Urinary bladder (tissue), 4 donors: ENCODE measurements around the gene ADCY9. TPM values are rescaled to one million over a fixed set of nuclear protein-coding genes. Genes with fewer than 3 reads are reported as not detected.
"Not testable (repeated sequence)": the region's sequence is repeated elsewhere in the genome, so short reads cannot be mapped to it uniquely, and the experiment has no call there.

Experiments
- DNase-seq: peaks from one replicate; pipeline ENCODE4 v3.0.0-alpha.2; 2015; ENCODE audit errors: extremely low spot score
- H3K27ac ChIP-seq: one replicate; pipeline ENCODE4 v1.5.1; 2013; ENCODE audit warnings: low read depth, mild to moderate bottlenecking, moderate library complexity
- H3K36me3 ChIP-seq: one replicate; pipeline ENCODE4 v1.6.1; 2013; ENCODE audit warnings: mild to moderate bottlenecking, moderate library complexity; ENCODE audit not compliant: insufficient read depth
- H3K4me1 ChIP-seq: one replicate; pipeline ENCODE4 v1.6.1; 2013; ENCODE audit warnings: mild to moderate bottlenecking, moderate library complexity; ENCODE audit not compliant: insufficient read depth
- H3K4me3 ChIP-seq: one replicate; pipeline ENCODE4 v1.5.1; 2013; ENCODE audit warnings: low read depth, low read length
- WGBS: extraction: QIAGEN DNeasy Blood & Tissue Kit; methylation state at CpG from one replicate; pipeline ENCODE4 v1.1.7; 2013; 5-methylcytosine and 5-hydroxymethylcytosine counted together
- polyA plus RNA-seq: library from polyadenylated mRNA; stranded (reverse); fragments of 200-250 nt; gene quantifications from one replicate; pipeline ENCODE4 v1.2.3, GENCODE V29; 2013
- total RNA-seq: library from RNA; depleted of rRNA; stranded (reverse); fragments of >200 nt; gene quantifications from one replicate; pipeline ENCODE4 v1.2.3, GENCODE V29; 2014
- donor health status: healthy with polysubstance abuse.
- donor health status: healthy.

ADCY9 gene
- total and polyA plus RNA-seq, 2 donors, result 18.6 to 21.8 TPM

DNA sequence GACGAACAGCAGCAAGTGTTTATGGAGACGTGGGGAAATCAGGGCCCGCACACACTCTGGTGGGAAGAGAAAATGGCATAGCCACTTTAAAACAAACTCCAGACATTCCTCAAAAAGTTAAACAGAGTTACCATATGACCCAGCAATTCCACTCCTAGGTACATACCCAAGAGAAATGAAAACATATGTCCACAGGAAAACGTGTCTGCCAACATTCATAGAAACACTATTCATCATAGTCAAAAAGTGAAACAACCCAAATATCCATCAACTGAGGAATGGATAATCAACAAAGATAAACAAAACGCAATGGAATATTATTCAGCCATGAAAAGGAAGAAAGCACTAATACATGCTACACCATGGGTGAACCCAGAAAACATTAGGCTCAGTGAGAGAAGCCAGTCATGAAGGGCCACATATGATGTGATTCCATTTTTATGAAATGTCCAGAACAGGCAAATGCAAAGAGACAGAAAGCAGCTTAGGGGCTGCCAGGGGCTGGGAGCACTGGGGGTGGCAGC lies 32.8 kb downstream of the ADCY9 start:
- DNase-seq, result no peak
- Histone ChIP-seq H3K4me1 (no peaks in the 10 kb centered on the region), H3K27ac (no peak overlapping the region), H3K36me3 (no peaks in the 10 kb centered on the region), H3K4me3 (no peak overlapping the region)
- 94% methylated on average over 5 of the region's 5 CpGs for WGBS

DNA sequence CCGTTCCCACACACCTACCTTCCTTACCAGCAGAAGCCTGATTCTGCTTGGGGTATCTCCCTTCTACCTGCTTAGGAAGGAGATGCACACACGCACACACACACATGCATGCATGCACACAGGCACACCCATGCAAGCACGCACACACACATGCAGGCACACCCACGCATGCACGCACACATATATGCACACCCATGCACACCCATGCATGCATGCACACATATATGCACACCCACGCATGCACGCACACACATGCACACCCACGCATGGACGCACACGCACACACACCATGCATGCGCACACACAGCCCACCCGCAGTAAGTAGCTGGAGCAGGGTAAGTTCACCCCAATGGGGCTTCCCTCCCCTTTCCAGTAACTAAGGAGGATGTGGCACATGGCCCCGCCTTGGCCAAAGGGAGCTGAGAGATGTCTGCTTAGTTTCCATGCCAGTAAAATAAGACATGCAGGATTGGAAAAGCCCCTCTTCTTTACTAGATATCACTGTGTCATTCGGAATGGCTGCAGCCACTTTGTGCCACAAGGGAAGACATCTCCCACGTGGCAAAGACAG lies 33.7 kb downstream of the ADCY9 start:
- 89% methylated on average over 15 of the region's 15 CpGs for WGBS

DNA sequence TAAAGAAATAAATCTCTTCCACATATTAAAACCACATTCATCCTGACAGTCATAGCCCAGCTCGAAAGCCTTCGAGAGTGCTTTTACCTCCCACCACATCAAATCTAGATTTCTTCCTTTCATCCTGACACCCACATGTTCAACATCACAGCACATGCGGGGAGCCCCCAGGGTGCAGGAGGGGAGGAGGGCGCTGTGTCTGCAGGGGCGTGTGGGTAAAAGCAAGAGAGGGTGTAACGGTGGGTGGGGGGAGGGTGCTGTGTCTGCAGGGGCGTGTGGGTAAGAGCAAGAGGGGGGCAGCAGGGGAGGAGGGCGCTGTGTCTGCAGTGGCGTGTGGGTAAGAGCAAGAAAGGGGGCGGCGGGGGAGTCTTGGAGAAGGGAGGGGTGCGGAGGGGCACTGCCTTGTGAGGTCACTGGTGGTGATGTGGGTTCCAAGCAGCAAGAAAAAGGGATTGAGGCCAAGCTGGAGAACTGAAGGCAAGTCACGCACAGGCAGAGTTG lies 34.7 kb downstream of the ADCY9 start:
- Histone ChIP-seq H3K4me1 (no peaks in the 10 kb centered on the region), H3K36me3 (no peaks in the 10 kb centered on the region), H3K27ac (no peak overlapping the region), H3K4me3 (no peak overlapping the region)
- 37% methylated on average over 13 of the region's 13 CpGs for WGBS
- DNase-seq, result no peak

More for the DNA sequence above, 33.7 kb downstream of the ADCY9 start:
- H3K27ac ChIP-seq, result no peak overlapping the region
- no peaks in the 10 kb centered on the region for H3K4me1 ChIP-seq
- no peak overlapping the region for H3K4me3 ChIP-seq
- no peak for DNase-seq
- no peaks in the 10 kb centered on the region for H3K36me3 ChIP-seq

- DNase-seq, result no peak
- Histone ChIP-seq H3K4me1 (no peaks in the 10 kb centered on the region), H3K4me3 (no peak overlapping the region), H3K36me3 (no peaks in the 10 kb centered on the region), H3K27ac (no peak overlapping the region)
- WGBS, result 58% methylated on average over 10 of the region's 10 CpGs
Observed at GRCh38 chr16:4081047-4081446, 35.2 kb downstream of the ADCY9 start.

DNA sequence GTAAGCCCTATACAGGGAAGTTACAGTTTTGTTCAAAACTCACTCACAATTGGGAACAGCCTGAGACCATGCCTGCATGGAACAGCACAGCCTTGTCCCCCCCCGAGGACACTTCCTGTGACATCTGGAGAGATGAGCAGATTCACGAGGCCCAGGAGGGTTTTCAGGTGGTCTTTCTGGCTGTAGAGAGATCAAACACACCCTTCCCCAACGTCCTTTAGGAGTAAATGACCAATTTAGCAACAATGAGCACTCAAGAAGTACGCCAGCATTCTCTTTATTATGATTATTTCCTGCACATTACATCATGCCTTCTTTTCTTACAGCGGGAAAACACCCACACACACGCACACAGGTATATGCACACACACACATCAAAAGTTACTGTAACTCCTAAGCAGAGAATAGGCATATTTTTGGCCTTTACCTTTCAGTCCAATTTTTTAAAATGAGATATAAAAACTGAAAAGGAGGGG lies 39.0 kb downstream of the ADCY9 start:
- Histone ChIP-seq H3K27ac (no peak overlapping the region), H3K4me1 (no peaks in the 10 kb centered on the region), H3K4me3 (no peak overlapping the region), H3K36me3 (no peaks in the 10 kb centered on the region)
- no peak for DNase-seq
- 74% methylated on average over 6 of the region's 6 CpGs for WGBS

DNA sequence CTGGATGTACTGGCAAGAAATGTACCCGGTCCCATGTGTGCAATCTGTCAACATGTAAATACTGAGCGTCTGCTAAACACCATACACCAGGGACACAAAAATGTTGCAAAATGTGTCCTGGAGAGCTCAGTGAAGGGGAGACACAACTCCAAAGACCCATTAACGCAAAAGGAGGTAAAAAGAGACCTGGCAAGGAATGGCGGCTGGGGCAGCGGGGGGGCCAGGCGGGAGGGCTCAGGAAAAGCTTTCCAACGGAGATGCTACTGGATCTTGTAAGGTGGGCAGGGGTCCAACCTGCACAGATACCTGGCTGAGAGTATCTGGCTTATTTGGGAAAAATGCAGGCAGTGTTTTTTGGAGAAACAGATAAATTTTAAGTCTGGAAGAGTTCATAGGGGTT lies 40.7 kb downstream of the ADCY9 start:
- DNase-seq, result no peak
- H3K27ac ChIP-seq, result no peak overlapping the region
- 96% methylated on average over 7 of the region's 7 CpGs for WGBS
- H3K36me3 ChIP-seq, result no peaks in the 10 kb centered on the region
- no peak overlapping the region for H3K4me3 ChIP-seq
- no peaks in the 10 kb centered on the region for H3K4me1 ChIP-seq

DNA sequence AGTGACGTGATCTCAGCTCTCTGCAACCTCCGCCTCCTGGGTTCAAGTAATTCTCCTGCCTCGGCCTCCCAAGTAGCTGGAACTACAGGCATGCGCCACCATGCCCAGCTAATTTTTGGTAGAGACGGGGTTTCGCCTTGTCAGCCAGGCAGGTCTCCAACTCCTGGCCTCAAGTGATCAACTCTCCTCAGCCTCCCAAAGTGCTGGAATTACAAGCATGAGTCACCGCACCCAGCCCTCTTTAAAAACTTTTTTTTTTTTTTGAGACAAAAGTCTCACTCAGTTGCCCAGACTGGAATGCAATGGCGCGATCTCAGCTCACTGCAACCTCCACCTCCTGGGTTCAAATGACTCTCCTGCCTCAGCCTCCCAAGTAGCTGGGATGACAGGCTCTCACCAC lies 43.1 kb downstream of the ADCY9 start:
- 91% methylated on average over 9 of the region's 9 CpGs for WGBS
- DNase-seq, result not testable (repeated sequence)

GRCh38 chr16:4071686-4072561 lies 44.3 kb downstream of the ADCY9 start:
- 89% methylated on average over 22 of the region's 22 CpGs for WGBS
- DNase-seq, result no peak
- no peaks in the 10 kb centered on the region for H3K36me3 ChIP-seq
- H3K4me1 ChIP-seq, result no peaks in the 10 kb centered on the region
- no peak overlapping the region for H3K4me3 ChIP-seq
- no peak overlapping the region for H3K27ac ChIP-seq

More for the DNA sequence above, 43.1 kb downstream of the ADCY9 start:
- H3K4me3 ChIP-seq, H3K27ac ChIP-seq, H3K36me3 ChIP-seq, H3K4me1 ChIP-seq: not testable (repeated sequence)

- Histone ChIP-seq H3K4me3 (no peak overlapping the region), H3K36me3 (no peaks in the 10 kb centered on the region), H3K4me1 (no peaks in the 10 kb centered on the region), H3K27ac (no peak overlapping the region)
- DNase-seq, result no peak
- 98% methylated on average over 10 of the region's 10 CpGs for WGBS
Observed at GRCh38 chr16:4070936-4071335, 45.3 kb downstream of the ADCY9 start.

DNA sequence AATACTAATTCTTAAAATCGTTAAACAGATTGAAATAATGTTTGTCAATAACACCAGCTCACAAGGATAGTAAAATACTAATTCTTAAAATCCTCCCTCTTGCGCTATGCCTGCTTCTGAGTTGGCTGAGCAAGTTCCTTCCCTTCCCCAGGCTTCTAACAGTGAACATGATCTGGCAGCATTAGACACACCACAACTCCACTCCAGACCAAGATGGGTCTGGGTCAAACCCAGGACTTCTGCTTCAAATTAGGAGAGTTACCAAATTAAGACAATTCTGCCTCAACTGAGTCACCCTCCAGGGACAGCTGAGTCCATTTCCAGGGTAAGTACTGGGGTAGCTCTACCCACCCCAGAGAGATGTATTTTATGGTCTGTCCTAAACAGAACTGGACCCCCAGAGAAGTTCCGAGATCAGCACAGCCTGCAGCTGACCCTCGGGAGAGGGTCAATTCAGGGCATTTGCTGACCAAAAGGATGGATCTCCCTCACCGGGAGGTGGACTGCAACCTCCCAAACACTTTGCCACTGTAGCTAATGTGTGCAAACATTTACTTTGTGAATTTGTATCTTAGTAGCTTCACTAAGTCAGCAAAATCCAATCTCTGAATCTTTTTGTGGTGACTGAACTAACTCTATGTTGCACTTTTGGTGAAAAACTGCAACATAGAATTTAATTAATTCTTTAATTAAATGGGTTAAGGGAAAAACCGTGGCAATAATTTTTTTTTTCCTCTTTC lies 48.8 kb downstream of the ADCY9 start:
- H3K4me1 ChIP-seq, result no peaks in the 10 kb centered on the region
- no peak overlapping the region for H3K4me3 ChIP-seq
- WGBS, result 73% methylated on average over 6 of the region's 6 CpGs
- H3K36me3 ChIP-seq, result no peaks in the 10 kb centered on the region
- no peak for DNase-seq
- H3K27ac ChIP-seq, result no peak overlapping the region

GRCh38 chr16:4064950-4065352 lies 51.3 kb downstream of the ADCY9 start:
- DNase-seq, result no peak
- WGBS, result 77% methylated on average over 11 of the region's 11 CpGs
- H3K4me3 ChIP-seq, result no peak overlapping the region

DNA sequence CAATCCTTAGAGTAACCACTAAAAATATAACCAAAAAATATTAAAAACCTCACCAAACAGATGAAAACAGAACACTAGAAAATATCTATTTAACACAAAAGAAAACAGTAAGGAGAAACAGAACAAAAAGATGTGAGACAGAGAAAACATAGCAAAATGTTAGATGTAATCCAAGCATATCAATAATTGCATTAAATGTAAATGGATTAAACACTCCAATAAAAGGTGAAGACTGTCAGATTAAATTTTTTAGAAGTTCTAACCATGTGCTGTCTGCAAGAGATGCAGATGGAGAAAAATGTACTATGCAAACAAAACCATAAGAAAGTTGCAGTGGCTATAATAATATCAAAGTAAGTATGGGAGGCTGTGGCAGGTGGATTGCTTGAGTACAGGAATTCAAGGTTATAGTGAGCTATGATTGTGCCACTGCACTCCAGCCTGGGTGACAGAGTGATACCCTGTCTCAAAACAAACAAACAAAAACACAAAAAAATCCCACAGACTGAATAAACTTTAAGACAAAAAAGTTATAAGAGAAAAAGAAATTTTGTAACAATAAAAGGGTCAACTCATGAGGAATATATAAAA lies 53.9 kb downstream of the ADCY9 start:
- H3K36me3 ChIP-seq, result no peaks in the 10 kb centered on the region
- H3K27ac ChIP-seq, result no peak overlapping the region
- no peak overlapping the region for H3K4me3 ChIP-seq
- DNase-seq, result no peak
- H3K4me1 ChIP-seq, result no peaks in the 10 kb centered on the region

More at GRCh38 chr16:4064950-4065352, 51.3 kb downstream of the ADCY9 start:
- no peaks in the 10 kb centered on the region for H3K36me3 ChIP-seq
- H3K27ac ChIP-seq, result no peak overlapping the region
- H3K4me1 ChIP-seq, result no peaks in the 10 kb centered on the region

- H3K4me1 ChIP-seq, result no peaks in the 10 kb centered on the region
- no peak overlapping the region for H3K27ac ChIP-seq
- H3K4me3 ChIP-seq, result no peak overlapping the region
- DNase-seq, result no peak
- H3K36me3 ChIP-seq, result no peaks in the 10 kb centered on the region
Observed at GRCh38 chr16:4060823-4061222, 55.4 kb downstream of the ADCY9 start.
